ENCODE data around the gene CTAG1B. TPM values are rescaled to one million over a fixed set of nuclear protein-coding genes. Genes with fewer than 3 reads are reported as not detected.
"Not testable (repeated sequence)": the region's sequence is repeated elsewhere in the genome, so short reads cannot be mapped to it uniquely, and the experiment has no call there.

The CTAG1B gene
- total RNA-seq, 4 donors from 2014 or later, result 0.46 TPM; not detected in 3

GRCh38 chrX:154594491-154594890 is 24.6 kb downstream of the CTAG1B start:
- Histone ChIP-seq H3K4me3 (no peak overlapping the region), H3K4me1 (no peaks in the 10 kb centered on the region), H3K36me3 (no peaks in the 10 kb centered on the region), H3K27ac (no peak overlapping the region), H3K27me3 (no peaks in the 10 kb centered on the region), H3K9me3 (no peaks in the 10 kb centered on the region)
- DNase-seq, result no peak
- no peak for TF ChIP-seq CTCF (IDR thresholded peaks at IDR 0.05)
- no peak for TF ChIP-seq POLR2A (IDR thresholded peaks at IDR 0.05)
- intact Hi-C loops (cut with DNase I; ENCODE audit: low total_unique reads), result no loop called here

- no peaks in the 10 kb centered on the region for H3K36me3 ChIP-seq
- no peak overlapping the region for H3K4me3 ChIP-seq
- H3K9me3 ChIP-seq, result no peaks in the 10 kb centered on the region
- H3K27me3 ChIP-seq, result no peaks in the 10 kb centered on the region
- no peak overlapping the region for H3K27ac ChIP-seq
- H3K4me1 ChIP-seq, result no peaks in the 10 kb centered on the region
- intact Hi-C loops (cut with DNase I; ENCODE audit: low total_unique reads), result no loop called here
- TF ChIP-seq CTCF (IDR thresholded peaks at IDR 0.05), result no peak
- no peak for TF ChIP-seq POLR2A (IDR thresholded peaks at IDR 0.05)
- DNase-seq, result no peak
Observed at GRCh38 chrX:154593201-154593600, 25.9 kb downstream of the CTAG1B start.

- H3K27ac ChIP-seq, result no peak overlapping the region
- H3K4me1 ChIP-seq, result no peaks in the 10 kb centered on the region
- DNase-seq, result no peak
- H3K9me3 ChIP-seq, result no peaks in the 10 kb centered on the region
- H3K4me3 ChIP-seq, result no peak overlapping the region
- no peaks in the 10 kb centered on the region for H3K27me3 ChIP-seq
- H3K36me3 ChIP-seq, result no peaks in the 10 kb centered on the region
- no peak for TF ChIP-seq CTCF (IDR thresholded peaks at IDR 0.05)
- TF ChIP-seq POLR2A (IDR thresholded peaks at IDR 0.05), result no peak
- intact Hi-C loops (cut with DNase I; ENCODE audit: low total_unique reads), result no loop called here
Observed at GRCh38 chrX:154592505-154592904, 26.6 kb downstream of the CTAG1B start.

- H3K27ac ChIP-seq; intact Hi-C loops (cut with DNase I; ENCODE audit: low total_unique reads); H3K4me1 ChIP-seq; DNase-seq; H3K9me3 ChIP-seq; H3K36me3 ChIP-seq; H3K27me3 ChIP-seq; H3K4me3 ChIP-seq: not testable (repeated sequence)
Observed at GRCh38 chrX:154590415-154590814, 28.7 kb downstream of the CTAG1B start.

- H3K27ac ChIP-seq; H3K4me1 ChIP-seq; intact Hi-C loops (cut with DNase I; ENCODE audit: low total_unique reads); H3K9me3 ChIP-seq; DNase-seq; H3K27me3 ChIP-seq; H3K4me3 ChIP-seq; H3K36me3 ChIP-seq: not testable (repeated sequence)
Observed at GRCh38 chrX:154584585-154585183, 34.4 kb downstream of the CTAG1B start, which contains the start of gene CTAG1A. CTAG1A (plus strand) TSS chrX:154585133; CDS start chrX:154585207, 74 bp downstream.

GRCh38 chrX:154582994-154583393 is 36.1 kb downstream of the CTAG1B start:
- DNase-seq; H3K27me3 ChIP-seq; H3K27ac ChIP-seq; H3K4me3 ChIP-seq; H3K4me1 ChIP-seq; H3K36me3 ChIP-seq; intact Hi-C loops (cut with DNase I; ENCODE audit: low total_unique reads); H3K9me3 ChIP-seq: not testable (repeated sequence)

- intact Hi-C loops (cut with DNase I; ENCODE audit: low total_unique reads); H3K9me3 ChIP-seq; H3K27ac ChIP-seq; H3K4me1 ChIP-seq; H3K36me3 ChIP-seq; DNase-seq; H3K27me3 ChIP-seq; H3K4me3 ChIP-seq: not testable (repeated sequence)
Observed at GRCh38 chrX:154575076-154575475, 44.0 kb downstream of the CTAG1B start.

GRCh38 chrX:154573061-154573460 is 46.0 kb downstream of the CTAG1B start:
- H3K4me1 ChIP-seq, DNase-seq, H3K36me3 ChIP-seq: not testable (repeated sequence)

GRCh38 chrX:154570361-154570760 is 48.7 kb downstream of the CTAG1B start:
- H3K4me3 ChIP-seq; H3K4me1 ChIP-seq; intact Hi-C loops (cut with DNase I; ENCODE audit: low total_unique reads); H3K27ac ChIP-seq; H3K36me3 ChIP-seq; H3K27me3 ChIP-seq; H3K9me3 ChIP-seq; DNase-seq: not testable (repeated sequence)

More at GRCh38 chrX:154573061-154573460, 46.0 kb downstream of the CTAG1B start:
- H3K27me3 ChIP-seq; H3K9me3 ChIP-seq; H3K4me3 ChIP-seq; H3K27ac ChIP-seq; intact Hi-C loops (cut with DNase I; ENCODE audit: low total_unique reads): not testable (repeated sequence)
